GM12892 (cell line): ENCODE data around the gene TMEM225.
"Not testable (repeated sequence)": the region's sequence is repeated elsewhere in the genome, so short reads cannot be mapped to it uniquely, and the experiment has no call there.

Experiments used
- POLR2A ChIP-seq: IDR thresholded peaks from 2 replicates; pipeline ENCODE4 v1.6.1; 2011; ENCODE audit warnings: low read depth, low read length, control low read depth
- POLR2AphosphoS5 ChIP-seq: IDR thresholded peaks from 2 replicates; pipeline ENCODE4 v1.6.1; 2011; ENCODE audit warnings: low read depth, low read length, control low read depth

- TF ChIP-seq POLR2A, POLR2AphosphoS5: not testable (repeated sequence)
Observed at GRCh38 chr11:123865293-123865692, 20.2 kb downstream of the TMEM225 start.
